Measurements from ENCODE around the gene SPEN.

GRCh38 chr1:15802234-15802965, 45.1 kb upstream of the SPEN start:
- TF ChIP-seq, protein P1, sequence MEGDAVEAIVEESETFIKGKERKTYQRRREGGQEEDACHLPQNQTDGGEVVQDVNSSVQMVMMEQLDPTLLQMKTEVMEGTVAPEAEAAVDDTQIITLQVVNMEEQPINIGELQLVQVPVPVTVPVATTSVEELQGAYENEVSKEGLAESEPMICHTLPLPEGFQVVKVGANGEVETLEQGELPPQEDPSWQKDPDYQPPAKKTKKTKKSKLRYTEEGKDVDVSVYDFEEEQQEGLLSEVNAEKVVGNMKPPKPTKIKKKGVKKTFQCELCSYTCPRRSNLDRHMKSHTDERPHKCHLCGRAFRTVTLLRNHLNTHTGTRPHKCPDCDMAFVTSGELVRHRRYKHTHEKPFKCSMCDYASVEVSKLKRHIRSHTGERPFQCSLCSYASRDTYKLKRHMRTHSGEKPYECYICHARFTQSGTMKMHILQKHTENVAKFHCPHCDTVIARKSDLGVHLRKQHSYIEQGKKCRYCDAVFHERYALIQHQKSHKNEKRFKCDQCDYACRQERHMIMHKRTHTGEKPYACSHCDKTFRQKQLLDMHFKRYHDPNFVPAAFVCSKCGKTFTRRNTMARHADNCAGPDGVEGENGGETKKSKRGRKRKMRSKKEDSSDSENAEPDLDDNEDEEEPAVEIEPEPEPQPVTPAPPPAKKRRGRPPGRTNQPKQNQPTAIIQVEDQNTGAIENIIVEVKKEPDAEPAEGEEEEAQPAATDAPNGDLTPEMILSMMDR (IDR thresholded peaks at IDR 0.05; ENCODE audit: poor library complexity) = no peak
- no peak for TF ChIP-seq EZH2 (IDR thresholded peaks at IDR 0.05; ENCODE audit: borderline replicate concordance)
- TF ChIP-seq EZH2phosphoT487 (IDR thresholded peaks at IDR 0.05; ENCODE audit: low read depth, severe bottlenecking, unreplicated experiment) = no peak
